Fibroblast of mammary gland (primary cell): ENCODE results near the gene CSNK2B.

Experiments used
- DNase-seq: peaks from one replicate; pipeline ENCODE4 v3.0.0-alpha.2; 2010; ENCODE audit warnings: low read depth
- H3K4me3 ChIP-seq: 2 replicates; pipeline ENCODE4 v1.5.1; 2011; ENCODE audit warnings: low read depth, mild to moderate bottlenecking, low read length, moderate library complexity; ENCODE audit not compliant: control insufficient read depth
- CTCF ChIP-seq: conservative IDR thresholded peaks from 2 replicates; pipeline ENCODE4 v1.5.1; 2011; ENCODE audit warnings: low read depth, low read length, inconsistent platforms; ENCODE audit not compliant: control insufficient read depth, insufficient read depth

CSNK2B gene

DNA sequence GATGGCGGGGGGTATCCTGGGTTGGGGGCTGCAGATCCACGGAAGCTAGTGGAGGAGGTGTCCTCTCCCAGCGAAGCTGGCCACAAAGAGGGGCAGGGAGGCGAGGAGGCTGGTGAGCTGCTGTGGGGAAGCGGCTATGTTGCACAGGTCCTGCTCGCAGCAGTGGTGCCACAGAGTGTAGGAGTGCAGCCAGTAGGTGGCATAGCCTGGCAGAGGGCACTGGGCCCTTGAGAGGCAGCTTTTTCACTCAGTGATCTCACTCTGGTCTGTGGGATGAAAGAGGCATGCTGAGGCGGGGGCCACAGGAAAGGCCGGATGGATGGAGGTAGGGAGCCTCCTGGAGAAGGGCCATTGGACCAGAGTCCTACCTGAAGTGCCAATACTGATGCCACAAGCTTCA is 46.4 kb downstream of the CSNK2B start:
- no peak overlapping the region for H3K4me3 ChIP-seq
- DNase-seq, result no peak

GRCh38 chr6:31713465-31713864 is 47.6 kb downstream of the CSNK2B start:
- no peak for DNase-seq

More for the DNA sequence above, 46.4 kb downstream of the CSNK2B start:
- no peak for TF ChIP-seq CTCF

GRCh38 chr6:31713991-31714684 is 48.3 kb downstream of the CSNK2B start:
- H3K4me3 ChIP-seq, result no peak overlapping the region
- no peak for TF ChIP-seq CTCF
- DNase-seq, result no peak

More at GRCh38 chr6:31713465-31713864, 47.6 kb downstream of the CSNK2B start:
- H3K4me3 ChIP-seq, result no peak overlapping the region
- TF ChIP-seq CTCF, result no peak

- no peak for DNase-seq
- no peak within 1 kb of the TSS for H3K4me3 ChIP-seq
- TF ChIP-seq CTCF, result no peak
These were observed 49.4 kb downstream of the CSNK2B start, which contains the start of gene LY6G6D for GRCh38 chr6:31715022-31715958. Gene LY6G6D (plus strand): TSS chr6:31715348. CDS start chr6:31715356, 8 bp downstream.

DNA sequence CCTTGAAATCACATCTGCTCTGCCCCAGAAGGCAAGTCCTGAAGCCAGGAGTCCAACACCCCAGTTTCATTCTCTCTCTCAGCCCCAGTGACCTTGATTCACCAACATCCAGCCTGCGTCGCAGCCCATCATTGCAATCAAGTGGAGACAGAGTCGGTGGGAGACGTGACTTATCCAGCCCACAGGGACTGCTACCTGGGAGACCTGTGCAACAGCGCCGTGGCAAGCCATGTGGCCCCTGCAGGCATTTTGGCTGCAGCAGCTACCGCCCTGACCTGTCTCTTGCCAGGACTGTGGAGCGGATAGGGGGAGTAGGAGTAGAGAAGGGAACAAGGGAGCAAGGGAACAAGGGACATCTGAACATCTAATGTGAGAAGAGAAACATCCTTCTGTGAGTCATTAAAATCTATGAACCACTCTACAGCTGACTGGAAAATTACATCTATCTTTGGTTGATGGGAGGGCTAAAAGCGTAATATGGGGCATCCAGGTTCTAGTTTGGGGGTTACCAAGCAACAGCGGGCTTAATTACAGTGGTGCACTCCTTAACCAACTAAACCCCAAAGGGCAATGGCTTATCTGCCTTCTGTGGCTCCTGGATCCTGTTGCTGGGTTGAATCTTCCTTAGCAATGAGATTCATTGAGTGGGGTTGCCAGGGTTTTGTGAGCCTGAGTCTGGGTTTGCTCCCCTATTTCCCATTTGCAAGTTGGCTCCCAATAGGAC is 51.8 kb downstream of the CSNK2B start:
- H3K4me3 ChIP-seq, result no peak overlapping the region
- DNase-seq, result no peak
- TF ChIP-seq CTCF, result no peak

GRCh38 chr6:31718265-31718664 is 52.4 kb downstream of the CSNK2B start:
- no peak for TF ChIP-seq CTCF
- DNase-seq, result no peak
- no peak overlapping the region for H3K4me3 ChIP-seq
